GM12878 (cell line): ENCODE data around the gene METTL15. TPM values are rescaled to one million over a fixed set of nuclear protein-coding genes. Genes with fewer than 3 reads are reported as not detected.

ENCODE experiments used
- ATAC-seq: fragments of 200-7000 bp; cut with Tn5 transposase; 3 replicates; pipeline ENCODE4 v1.9.1; 2020; ENCODE audit warnings: mild to moderate bottlenecking, moderate library complexity
- BruUV-seq: library from RNA; stranded (reverse); fragments of 400-500 nt; replicated peaks from 2 replicates; lab custom pipeline; 2021; lab: Mats Ljungman, UMichigan
- CTCF ChIA-PET: fragments of 300-600 bp; sonication (Branson Sonifier 250); formaldehyde crosslinking; extraction: SDS; loops from one replicate; lab custom pipeline; 2021; ENCODE audit warnings: inconsistent platforms; lab: Yijun Ruan, JAX
- POLR2A ChIA-PET: fragments of 350-600 bp; formaldehyde crosslinking; extraction: SDS; loops from one replicate; lab custom pipeline; 2021; ENCODE audit warnings: inconsistent platforms; lab: Charles Lee
- RAD21 ChIA-PET: fragments of 300-600 bp; sonication (Branson Sonifier 250); formaldehyde crosslinking; loops from one replicate; lab custom pipeline; 2023; ENCODE audit warnings: antibody characterized with exemption; ENCODE audit not compliant: unreplicated experiment; lab: Charles Lee
- SMC1A ChIA-PET: fragments of 300-600 bp; sonication (Branson Sonifier 250); formaldehyde crosslinking; loops from one replicate; lab custom pipeline; 2023; ENCODE audit not compliant: unreplicated experiment, uncharacterized antibody; lab: Charles Lee
- DNase-seq: peaks from one replicate; pipeline ENCODE4 v3.0.0-alpha.2; 2011; ENCODE audit warnings: low read depth, low spot score
- FAIRE-seq: peaks from 3 replicates; lab custom pipeline; 2011; peaks lifted over from hg19 to GRCh38; lab: Jason Lieb, UNC
- H2AFZ ChIP-seq: 2 replicates; pipeline ENCODE4 v1.6.0; 2011; ENCODE audit warnings: low read depth, low read length, control low read depth; ENCODE audit not compliant: control insufficient read depth
- H3K27ac ChIP-seq: 2 replicates; pipeline ENCODE4 v1.5.1; 2011; ENCODE audit warnings: control low read depth; ENCODE audit not compliant: control insufficient read depth, insufficient read depth
- H3K27me3 ChIP-seq, 2 experiments: replicated peaks in 1 of 2; 2 replicates each; pipeline versions ENCODE4 v1.6.0 to v1.6.1; 2011; ENCODE audit warnings: low read length in 1 of 2; ENCODE audit not compliant: control insufficient read depth in 2 of 2, insufficient read depth in 2 of 2
- H3K36me3 ChIP-seq, 2 experiments: 2 replicates each; pipeline ENCODE4 v1.5.1; 2011; ENCODE audit warnings: low read length in 1 of 2; ENCODE audit not compliant: control insufficient read depth in 2 of 2, insufficient read depth in 2 of 2
- H3K4me1 ChIP-seq: 2 replicates; pipeline ENCODE4 v1.6.1; 2011; ENCODE audit warnings: mild to moderate bottlenecking, low read length, moderate library complexity, mixed read lengths; ENCODE audit not compliant: control insufficient read depth, insufficient read depth
- H3K4me2 ChIP-seq: 2 replicates; pipeline ENCODE4 v1.6.0; 2011; ENCODE audit warnings: control low read depth; ENCODE audit not compliant: control insufficient read depth, insufficient read depth
- H3K4me3 ChIP-seq: fragments of 200-600 bp; sonication (generic); 2 replicates; pipeline ENCODE4 v1.5.1; 2016
- H3K79me2 ChIP-seq: 2 replicates; pipeline ENCODE4 v1.6.0; 2011; ENCODE audit warnings: low read length; ENCODE audit not compliant: control insufficient read depth, insufficient read depth
- H3K9ac ChIP-seq: 2 replicates; pipeline ENCODE4 v1.8.0; 2011; ENCODE audit warnings: low read length, control low read depth, mixed read lengths; ENCODE audit not compliant: control insufficient read depth, insufficient read depth
- H3K9me3 ChIP-seq: replicated peaks from 3 replicates; pipeline ENCODE4 v1.5.1; 2011; ENCODE audit warnings: mild to moderate bottlenecking, low read length; ENCODE audit not compliant: control insufficient read depth, insufficient read depth
- H4K20me1 ChIP-seq: 2 replicates; pipeline ENCODE4 v1.6.0; 2011; ENCODE audit not compliant: control insufficient read depth, insufficient read depth
- CBX3 ChIP-seq: fragments of 200-600 bp; sonication (generic); IDR thresholded peaks from 2 replicates; pipeline ENCODE4 v1.6.1; 2016; ENCODE audit warnings: low read depth, borderline replicate concordance
- CEBPZ ChIP-seq: fragments of 150-350 bp; IDR thresholded peaks from 2 replicates; pipeline ENCODE4 v1.6.1; 2016; ENCODE audit warnings: low read depth, low read length
- CHD1 ChIP-seq: IDR thresholded peaks from 2 replicates; pipeline ENCODE4 v1.6.1; 2012; ENCODE audit warnings: low read depth, low read length, improper control_type of control experiment
- CREB1 ChIP-seq: IDR thresholded peaks from 2 replicates; pipeline ENCODE4 v1.6.1; 2012; ENCODE audit warnings: low read depth, mild to moderate bottlenecking, inconsistent platforms
- CTCF ChIP-seq, 3 experiments: IDR thresholded peaks in 2 of 3; conservative IDR thresholded peaks in 1 of 3; 2 replicates each; pipeline ENCODE4 v1.5.1; 2011; ENCODE audit warnings: low read depth in 3 of 3, low read length in 3 of 3, mild to moderate bottlenecking in 3 of 3, control low read depth in 2 of 3, moderate library complexity in 2 of 3, inconsistent platforms in 1 of 3, mixed read lengths in 1 of 3; ENCODE audit not compliant: control insufficient read depth in 2 of 3, insufficient read depth in 1 of 3; ENCODE audit errors: extremely low read depth in 1 of 3
- ETV6 ChIP-seq, 2 experiments: fragments of 450-650 bp in 1 of 2; IDR thresholded peaks in 1 of 2; conservative IDR thresholded peaks in 1 of 2; 2 replicates each; pipeline ENCODE4 v1.6.1; 2014; ENCODE audit warnings: antibody characterized with exemption in 1 of 2, borderline replicate concordance in 1 of 2, low read depth in 1 of 2, mild to moderate bottlenecking in 1 of 2, moderate library complexity in 1 of 2
- FOXM1 ChIP-seq: IDR thresholded peaks from 2 replicates; pipeline ENCODE4 v1.6.1; 2012; ENCODE audit warnings: low read depth, mild to moderate bottlenecking, inconsistent platforms, low read length, moderate library complexity
- KLF5 ChIP-seq: fragments of 450-650 bp; IDR thresholded peaks from 2 replicates; pipeline ENCODE4 v1.6.1; 2014; ENCODE audit warnings: mild to moderate bottlenecking; ENCODE audit not compliant: partially characterized antibody
- LARP7 ChIP-seq: fragments of 450-650 bp; IDR thresholded peaks from 2 replicates; pipeline ENCODE4 v1.6.1; 2017; ENCODE audit warnings: mild to moderate bottlenecking
- SIX5 ChIP-seq: IDR thresholded peaks from 2 replicates; pipeline ENCODE4 v1.6.1; 2011; ENCODE audit warnings: mild to moderate bottlenecking, low read depth, low read length, moderate library complexity; ENCODE audit not compliant: severe bottlenecking
- SREBF1 ChIP-seq: IDR thresholded peaks from 2 replicates; pipeline ENCODE4 v1.6.1; 2012; ENCODE audit warnings: mild to moderate bottlenecking, low read length
- TCF3 ChIP-seq: IDR thresholded peaks from 2 replicates; pipeline ENCODE4 v1.6.1; 2012; ENCODE audit warnings: low read depth, mild to moderate bottlenecking, low read length, borderline replicate concordance; ENCODE audit not compliant: insufficient read depth
- YBX1 ChIP-seq: fragments of 450-650 bp; IDR thresholded peaks from 2 replicates; pipeline ENCODE4 v1.6.1; 2016; ENCODE audit warnings: antibody characterized with exemption
- YY1 ChIP-seq: IDR thresholded peaks from 2 replicates; pipeline ENCODE4 v1.6.1; 2011; ENCODE audit warnings: low read depth, mild to moderate bottlenecking, low read length
- ZNF592 ChIP-seq: fragments of 450-650 bp; IDR thresholded peaks from 2 replicates; pipeline ENCODE4 v1.6.1; 2017; ENCODE audit warnings: mild to moderate bottlenecking, moderate library complexity
- WGBS: methylation state at CpG from one replicate; pipeline ENCODE4 v1.1.6; 2016; ENCODE audit warnings: low lambda C conversion rate; ENCODE audit not compliant: insufficient replicate concordance, insufficient coverage; ENCODE audit errors: missing lambda C conversion rate; 5-methylcytosine and 5-hydroxymethylcytosine counted together
- in situ Hi-C: fragments of 300-500 bp; cut with MboI; formaldehyde crosslinking; loops from 9 replicates; pipeline ENCODE4 v1.14.3; 2018; ENCODE audit warnings: mixed read lengths
- intact Hi-C: fragments of 100-400 bp; cut with micrococcal nuclease; formaldehyde crosslinking; loops from one replicate; pipeline ENCODE4 v1.14.2; 2022; ENCODE audit not compliant: unreplicated experiment
- polyA plus RNA-seq, 11 experiments: library from polyadenylated mRNA; depleted of rRNA in 4 of 11; unstranded in 6 of 11; stranded (reverse) in 5 of 11; fragments of >200 nt; fragmentation: Nextera tagmentation in 4 of 11; fragmentation: Illumina TruSeq in 1 of 11; extraction: Ambion mirVana in 4 of 11; extraction: Trizol in 1 of 11; gene quantifications; 1 replicate in 1 of 11; 2 replicates in 10 of 11; pipeline versions ENCODE4 v1.2.1 to v1.2.3, GENCODE V29; 2011 to 2016; ENCODE audit warnings: inconsistent platforms in 2 of 11, missing spikeins in 2 of 11, low read depth in 1 of 11
- total RNA-seq, 4 experiments: library from RNA; depleted of rRNA in 3 of 4; stranded (reverse); fragments of >200 nt in 3 of 4; fragmentation: Illumina TruSeq in 1 of 4; extraction: Trizol in 1 of 4; gene quantifications; 2 replicates each; pipeline versions ENCODE4 v1.2.1 to v1.2.3, GENCODE V29; 2013 to 2021

Gene METTL15
- total and polyA plus RNA-seq, 10 of the 15 experiments (the other 5 are each of a cell fraction or from before 2014, with no cell fraction given) = 7.9 to 16.9 (median 14.4) TPM

GRCh38 chr11:28098257-28098656 is 9.9 kb upstream of the METTL15 start:
- WGBS = 50% methylated on average over 1 of the region's 1 CpG
- H3K9me3 ChIP-seq = no peaks in the 10 kb centered on the region
- intact Hi-C loops = no loop called here
- no peak overlapping the region for H3K27ac ChIP-seq
- CTCF ChIA-PET = no interaction called here
- H4K20me1 ChIP-seq = no peaks in the 10 kb centered on the region
- SMC1A ChIA-PET = interaction anchor here (2.3 kb wide), 1 partner anchor 13 kb away, joined by 6 read pairs; no protein-coding TSS in a partner anchor
- H3K4me1 ChIP-seq = no peaks in the 10 kb centered on the region
- no peaks in the 10 kb centered on the region for H3K27me3 ChIP-seq
- BruUV-seq = no TSS peak
- RAD21 ChIA-PET = interaction anchor here (1.1 kb wide), 1 partner anchor 9 kb away, joined by 5 read pairs; the partner anchor contains the start of genes KIF18A and METTL15
- no peak for DNase-seq
- no peak for FAIRE-seq
- H3K9ac ChIP-seq = no peak overlapping the region
- no peak for ATAC-seq
- in situ Hi-C loops = no loop called here
- no peak overlapping the region for H3K4me3 ChIP-seq
- TF ChIP-seq YY1 (no peak), SIX5 (no peak), KLF5 (no peak), CEBPZ (no peak), CHD1 (no peak), CTCF (IDR thresholded peaks at IDR 0.05 in 2 of 3, conservative IDR thresholded peaks at IDR 0.05 in 1 of 3; ENCODE audit: control insufficient read depth in 2 of 3, extremely low read depth in 1 of 3, insufficient read depth in 1 of 3, low read depth in 3 of 3, low read length in 3 of 3) (no peak), TCF3 (no peak), SREBF1 (no peak), CBX3 (no peak), FOXM1 (no peak), YBX1 (no peak), LARP7 (no peak), CREB1 (no peak), ETV6 (conservative IDR thresholded peaks at IDR 0.05 in 1 of 2, IDR thresholded peaks at IDR 0.05 in 1 of 2; ENCODE audit: borderline replicate concordance in 1 of 2, low read depth in 1 of 2) (no peak), ZNF592 (no peak)
- peaks cover 42% of the 10 kb centered on the region for H3K79me2 ChIP-seq
- POLR2A ChIA-PET = interaction anchor here (0.6 to 1.0 kb wide), 2 partner anchors 9 to 172 kb away, joined by 3 to 4 read pairs; partner anchors contain the start of genes KIF18A and METTL15
- H3K36me3 ChIP-seq = peaks cover 0 to 8% of the 10 kb centered on the region in 2 experiments; a peak in 1 of 4 replicates
- H3K4me2 ChIP-seq = no peak overlapping the region
- H2AFZ ChIP-seq = 0 out of 2 replicates have a peak overlapping the region, but pooled peaks have one; percentile 8
